Measurements from ENCODE around the gene OR11A1.

GRCh38 chr6:29424168-29424567, 32.7 kb downstream of the OR11A1 start:
- no peak for TF ChIP-seq CTCF (conservative IDR thresholded peaks at IDR 0.05; ENCODE audit: low read depth, low read length)
- TF ChIP-seq EZH2 (IDR thresholded peaks at IDR 0.05; ENCODE audit: low read length, unreplicated experiment): no peak

Data from PC-3 (cell line).